SU-DHL-6 (cell line): Measurements from ENCODE around the gene CCDC188.

Source experiments
- EZH2phosphoT487 ChIP-seq: fragments of 200-600 bp; sonication (generic), shearing (Covaris generic); conservative IDR thresholded peaks from 2 replicates; pipeline ENCODE4 v1.6.1; 2018; ENCODE audit warnings: mild to moderate bottlenecking, antibody characterized with exemption, low read length, moderate library complexity, mixed read lengths
- TF ChIP-seq, protein P1 (sequence below): fragments of 200-600 bp; sonication (generic); IDR thresholded peaks from one replicate; pipeline ENCODE4 v1.5.1; 2017; ENCODE audit warnings: antibody characterized with exemption, mild to moderate bottlenecking, low read length, moderate library complexity; ENCODE audit not compliant: insufficient read depth, poor library complexity, severe bottlenecking

DNA sequence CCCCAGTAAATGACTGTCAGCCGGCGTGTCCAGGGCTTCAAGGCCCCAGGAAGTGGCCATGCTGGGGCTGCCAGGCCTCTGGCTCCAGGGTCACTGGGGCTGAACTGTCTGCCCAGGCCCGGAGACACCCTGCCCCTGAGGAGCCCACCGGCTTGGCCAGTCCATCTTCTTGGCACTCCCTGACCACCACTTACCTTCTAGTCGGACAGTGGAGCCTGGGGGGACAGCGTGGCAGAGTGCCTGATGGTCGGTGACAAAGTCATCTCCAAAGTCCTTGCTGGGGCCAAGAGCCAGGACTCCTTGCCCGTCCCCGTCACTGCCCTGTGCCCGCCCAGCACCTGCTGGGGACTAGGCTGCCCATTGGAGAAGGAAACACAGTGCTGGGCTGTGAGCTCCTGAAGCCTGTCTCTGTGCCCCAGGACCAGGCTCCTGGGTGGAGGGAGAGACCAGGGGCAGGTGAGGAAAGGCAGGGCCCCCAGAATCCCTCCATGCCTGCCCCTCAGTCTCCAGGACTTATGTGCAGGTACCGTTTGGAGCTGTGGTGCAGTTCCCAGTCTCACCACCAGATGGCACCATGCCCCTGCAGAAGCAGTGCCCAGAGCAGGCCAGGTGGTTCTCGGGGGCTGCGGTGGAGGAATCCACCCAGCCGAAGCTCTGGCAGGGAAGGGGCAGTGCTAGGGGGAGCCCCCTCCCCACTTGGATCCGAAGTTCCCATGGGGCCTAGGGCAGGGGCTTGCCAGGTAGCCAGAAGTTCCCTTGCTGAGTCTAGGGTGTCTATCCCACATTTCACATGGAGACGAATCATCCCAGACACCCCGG lies 6.0 kb upstream of the CCDC188 start:
- TF ChIP-seq, protein P1, sequence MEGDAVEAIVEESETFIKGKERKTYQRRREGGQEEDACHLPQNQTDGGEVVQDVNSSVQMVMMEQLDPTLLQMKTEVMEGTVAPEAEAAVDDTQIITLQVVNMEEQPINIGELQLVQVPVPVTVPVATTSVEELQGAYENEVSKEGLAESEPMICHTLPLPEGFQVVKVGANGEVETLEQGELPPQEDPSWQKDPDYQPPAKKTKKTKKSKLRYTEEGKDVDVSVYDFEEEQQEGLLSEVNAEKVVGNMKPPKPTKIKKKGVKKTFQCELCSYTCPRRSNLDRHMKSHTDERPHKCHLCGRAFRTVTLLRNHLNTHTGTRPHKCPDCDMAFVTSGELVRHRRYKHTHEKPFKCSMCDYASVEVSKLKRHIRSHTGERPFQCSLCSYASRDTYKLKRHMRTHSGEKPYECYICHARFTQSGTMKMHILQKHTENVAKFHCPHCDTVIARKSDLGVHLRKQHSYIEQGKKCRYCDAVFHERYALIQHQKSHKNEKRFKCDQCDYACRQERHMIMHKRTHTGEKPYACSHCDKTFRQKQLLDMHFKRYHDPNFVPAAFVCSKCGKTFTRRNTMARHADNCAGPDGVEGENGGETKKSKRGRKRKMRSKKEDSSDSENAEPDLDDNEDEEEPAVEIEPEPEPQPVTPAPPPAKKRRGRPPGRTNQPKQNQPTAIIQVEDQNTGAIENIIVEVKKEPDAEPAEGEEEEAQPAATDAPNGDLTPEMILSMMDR = peak; percentile 59
- no peak for TF ChIP-seq EZH2phosphoT487
